GM19397 (cell line): ENCODE data around the gene KRT72.

Experiments
- ATAC-seq: cut with Tn5 transposase; IDR thresholded peaks from one replicate; pipeline ENCODE4 v1.9.1; 2021; ENCODE audit warnings: mild to moderate bottlenecking, moderate library complexity; ENCODE audit not compliant: unreplicated experiment

Gene KRT72

GRCh38 chr12:52630599-52631200 is 29.4 kb upstream of the KRT72 start:
- no peak for ATAC-seq

GRCh38 chr12:52630008-52630500 is 28.8 kb upstream of the KRT72 start:
- no peak for ATAC-seq

- ATAC-seq = no peak
Measured at GRCh38 chr12:52629281-52630007, 28.2 kb upstream of the KRT72 start.

- no peak for ATAC-seq
Measured at GRCh38 chr12:52628841-52629240, 27.6 kb upstream of the KRT72 start.

- ATAC-seq = no peak
Measured at GRCh38 chr12:52628111-52628507, 26.8 kb upstream of the KRT72 start.

- no peak for ATAC-seq
Measured at GRCh38 chr12:52627395-52628110, 26.3 kb upstream of the KRT72 start.

GRCh38 chr12:52622349-52622748 is 21.1 kb upstream of the KRT72 start:
- ATAC-seq = no peak

GRCh38 chr12:52618866-52619265 is 17.6 kb upstream of the KRT72 start:
- ATAC-seq = no peak

- no peak for ATAC-seq
Measured at GRCh38 chr12:52618216-52618615, 17.0 kb upstream of the KRT72 start, which contains the start of gene KRT73. TSS of gene KRT73 (minus strand) at chr12:52618559. CDS start at chr12:52618524, 35 bp downstream.

- ATAC-seq = no peak
Measured at GRCh38 chr12:52617403-52617785, 16.1 kb upstream of the KRT72 start.

- ATAC-seq = no peak
Measured at GRCh38 chr12:52616680-52617402, 15.6 kb upstream of the KRT72 start.

- ATAC-seq = no peak
Measured at GRCh38 chr12:52615912-52616311, 14.6 kb upstream of the KRT72 start.

- ATAC-seq = no peak
Measured at GRCh38 chr12:52615208-52615868, 14.1 kb upstream of the KRT72 start.

- no peak for ATAC-seq
Measured at GRCh38 chr12:52614381-52615207, 13.3 kb upstream of the KRT72 start.

GRCh38 chr12:52613384-52614030 is 12.2 kb upstream of the KRT72 start:
- no peak for ATAC-seq

GRCh38 chr12:52612431-52613383 is 11.4 kb upstream of the KRT72 start:
- no peak for ATAC-seq

- no peak for ATAC-seq
Measured at GRCh38 chr12:52611080-52611468, 9.8 kb upstream of the KRT72 start.
